ENCODE results near the gene EPHB2. TPM values are rescaled to one million over a fixed set of nuclear protein-coding genes. Genes with fewer than 3 reads are reported as not detected.

Gene EPHB2
- polyA plus RNA-seq, 1 donor from 2014 or later, result not detected

GRCh38 chr1:22680726-22681125 is 29.9 kb upstream of the EPHB2 start:
- Mint-ChIP-seq H3K4me3 (no peak overlapping the region), H3K36me3 (no peaks in the 10 kb centered on the region), H3K4me1 (no peaks in the 10 kb centered on the region), H3K9me3 (peaks cover 0 to 4% (median 0%) of the 10 kb centered on the region in 3 donors), H3K27ac (no peak overlapping the region), H3K27me3 (peaks cover 10% of the 10 kb centered on the region)

GRCh38 chr1:22681556-22682276 is 28.9 kb upstream of the EPHB2 start:
- H3K36me3 Mint-ChIP-seq, result no peaks in the 10 kb centered on the region
- no peak overlapping the region for H3K27ac Mint-ChIP-seq
- H3K9me3 Mint-ChIP-seq, result peaks cover 0 to 4% (median 0%) of the 10 kb centered on the region in 3 donors
- no peak overlapping the region for H3K4me3 Mint-ChIP-seq
- peaks cover 9% of the 10 kb centered on the region for H3K27me3 Mint-ChIP-seq
- no peaks in the 10 kb centered on the region for H3K4me1 Mint-ChIP-seq

GRCh38 chr1:22683547-22683946 is 27.1 kb upstream of the EPHB2 start:
- peaks cover 16% of the 10 kb centered on the region for H3K27me3 Mint-ChIP-seq
- no peaks in the 10 kb centered on the region for H3K4me1 Mint-ChIP-seq
- no peak overlapping the region for H3K4me3 Mint-ChIP-seq
- H3K36me3 Mint-ChIP-seq, result no peaks in the 10 kb centered on the region
- no peak overlapping the region for H3K27ac Mint-ChIP-seq
- H3K9me3 Mint-ChIP-seq, result peaks cover 0 to 4% (median 0%) of the 10 kb centered on the region in 3 donors

GRCh38 chr1:22685591-22686059 is 25.0 kb upstream of the EPHB2 start:
- Mint-ChIP-seq H3K36me3 (no peaks in the 10 kb centered on the region), H3K27me3 (peaks cover 16% of the 10 kb centered on the region), H3K4me3 (no peak overlapping the region), H3K9me3 (peaks cover 0 to 4% (median 0%) of the 10 kb centered on the region in 3 donors), H3K4me1 (no peaks in the 10 kb centered on the region), H3K27ac (no peak overlapping the region)

GRCh38 chr1:22687191-22687590 is 23.4 kb upstream of the EPHB2 start:
- no peaks in the 10 kb centered on the region for H3K36me3 Mint-ChIP-seq
- H3K27me3 Mint-ChIP-seq, result peaks cover 16% of the 10 kb centered on the region
- H3K9me3 Mint-ChIP-seq, result peaks cover 0 to 4% (median 0%) of the 10 kb centered on the region in 3 donors
- no peak overlapping the region for H3K27ac Mint-ChIP-seq
- H3K4me1 Mint-ChIP-seq, result no peaks in the 10 kb centered on the region
- no peak overlapping the region for H3K4me3 Mint-ChIP-seq

- Mint-ChIP-seq H3K27me3 (peaks cover 16% of the 10 kb centered on the region), H3K4me3 (no peak overlapping the region), H3K36me3 (no peaks in the 10 kb centered on the region), H3K4me1 (no peaks in the 10 kb centered on the region), H3K27ac (no peak overlapping the region), H3K9me3 (peaks cover 0 to 4% (median 0%) of the 10 kb centered on the region in 3 donors)
Measured at GRCh38 chr1:22688466-22688865, 22.2 kb upstream of the EPHB2 start.

GRCh38 chr1:22689505-22689904 is 21.1 kb upstream of the EPHB2 start:
- Mint-ChIP-seq H3K36me3 (no peaks in the 10 kb centered on the region), H3K4me3 (no peak overlapping the region), H3K27ac (no peak overlapping the region), H3K4me1 (no peaks in the 10 kb centered on the region), H3K9me3 (no peaks in the 10 kb centered on the region), H3K27me3 (peaks cover 13% of the 10 kb centered on the region)

GRCh38 chr1:22691031-22691753 is 19.4 kb upstream of the EPHB2 start:
- Mint-ChIP-seq H3K4me3 (no peak overlapping the region), H3K4me1 (no peaks in the 10 kb centered on the region), H3K36me3 (no peaks in the 10 kb centered on the region), H3K9me3 (no peaks in the 10 kb centered on the region), H3K27ac (no peak overlapping the region), H3K27me3 (peaks cover 9% of the 10 kb centered on the region)

GRCh38 chr1:22694172-22694571 is 16.5 kb upstream of the EPHB2 start:
- peaks cover 2% of the 10 kb centered on the region for H3K27me3 Mint-ChIP-seq
- no peaks in the 10 kb centered on the region for H3K9me3 Mint-ChIP-seq
- no peaks in the 10 kb centered on the region for H3K4me1 Mint-ChIP-seq
- H3K36me3 Mint-ChIP-seq, result no peaks in the 10 kb centered on the region
- no peak overlapping the region for H3K4me3 Mint-ChIP-seq
- no peak overlapping the region for H3K27ac Mint-ChIP-seq

- Mint-ChIP-seq H3K36me3 (no peaks in the 10 kb centered on the region), H3K27me3 (peaks cover 4% of the 10 kb centered on the region), H3K27ac (no peak overlapping the region), H3K9me3 (no peaks in the 10 kb centered on the region), H3K4me1 (no peaks in the 10 kb centered on the region), H3K4me3 (no peak overlapping the region)
Measured at GRCh38 chr1:22696610-22697009, 14.0 kb upstream of the EPHB2 start.

- peaks cover 8% of the 10 kb centered on the region for H3K27me3 Mint-ChIP-seq
- H3K4me3 Mint-ChIP-seq, result no peak overlapping the region
- H3K9me3 Mint-ChIP-seq, result no peaks in the 10 kb centered on the region
- no peaks in the 10 kb centered on the region for H3K36me3 Mint-ChIP-seq
- H3K4me1 Mint-ChIP-seq, result no peaks in the 10 kb centered on the region
- H3K27ac Mint-ChIP-seq, result no peak overlapping the region
Measured at GRCh38 chr1:22697980-22698379, 12.7 kb upstream of the EPHB2 start.

- no peaks in the 10 kb centered on the region for H3K36me3 Mint-ChIP-seq
- H3K27ac Mint-ChIP-seq, result no peak overlapping the region
Measured at GRCh38 chr1:22699681-22700520, 10.7 kb upstream of the EPHB2 start.

GRCh38 chr1:22702296-22703085 is 8.1 kb upstream of the EPHB2 start:
- H3K4me1 Mint-ChIP-seq, result no peaks in the 10 kb centered on the region
- H3K27ac Mint-ChIP-seq, result no peak overlapping the region
- no peak overlapping the region for H3K4me3 Mint-ChIP-seq
- no peaks in the 10 kb centered on the region for H3K36me3 Mint-ChIP-seq
- no peaks in the 10 kb centered on the region for H3K9me3 Mint-ChIP-seq
- peaks cover 15% of the 10 kb centered on the region for H3K27me3 Mint-ChIP-seq

More at GRCh38 chr1:22699681-22700520, 10.7 kb upstream of the EPHB2 start:
- H3K9me3 Mint-ChIP-seq, result no peaks in the 10 kb centered on the region
- H3K4me3 Mint-ChIP-seq, result no peak overlapping the region
- H3K27me3 Mint-ChIP-seq, result peaks cover 8% of the 10 kb centered on the region
- no peaks in the 10 kb centered on the region for H3K4me1 Mint-ChIP-seq

GRCh38 chr1:22704440-22705067 is 6.1 kb upstream of the EPHB2 start:
- Mint-ChIP-seq H3K36me3 (no peaks in the 10 kb centered on the region), H3K27me3 (peaks cover 26% of the 10 kb centered on the region), H3K4me1 (peaks cover 0 to 3% (median 0%) of the 10 kb centered on the region in 3 donors), H3K9me3 (no peaks in the 10 kb centered on the region), H3K27ac (no peak overlapping the region), H3K4me3 (no peak overlapping the region)
